ENCODE data around the gene SETDB1. TPM values are rescaled to one million over a fixed set of nuclear protein-coding genes. Genes with fewer than 3 reads are reported as not detected.

Gene SETDB1
- total RNA-seq, 1 experiment from 2014 or later: 66.5 TPM

DNA sequence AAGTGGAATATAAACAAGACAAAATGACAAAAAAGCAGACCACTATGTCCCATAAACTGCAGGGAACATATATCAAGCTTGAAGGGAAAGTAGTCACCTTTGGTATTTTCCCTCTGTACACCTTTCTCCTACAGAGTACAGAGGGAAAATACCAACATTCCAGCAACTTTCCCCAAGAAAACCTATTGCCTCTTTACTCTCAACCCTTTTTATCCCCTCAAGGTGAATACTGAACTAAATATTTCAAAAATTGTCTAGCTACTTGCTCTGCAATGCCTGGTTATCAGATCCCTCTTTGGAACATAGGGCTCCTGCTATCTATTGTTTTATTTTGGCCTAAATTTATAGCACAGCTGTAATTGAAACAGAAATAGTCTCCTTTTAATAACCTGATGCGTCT lies 23.4 kb upstream of the SETDB1 start:
- CTCF ChIA-PET: interaction anchor here (0.5 kb wide), 1 partner anchor 86 kb away, joined by 6 read pairs; no protein-coding TSS in a partner anchor
- intact Hi-C loops (cut with micrococcal nuclease; ENCODE audit: unreplicated experiment): no loop called here
- DNase-seq (ENCODE audit: low spot score): no peak
- POLR2A ChIA-PET (ENCODE audit: low non-redundant PET): no interaction called here
- no peaks in the 10 kb centered on the region for H3K27me3 ChIP-seq (replicated peaks; ENCODE audit: insufficient read depth, low read depth, low read length, poor library complexity)
- no peak overlapping the region for H3K4me3 ChIP-seq (ENCODE audit: low read depth, low read length, poor library complexity, severe bottlenecking)
- no peaks in the 10 kb centered on the region for H3K4me1 ChIP-seq (ENCODE audit: insufficient read depth, low read length, poor library complexity, severe bottlenecking)
- no peaks in the 10 kb centered on the region for H3K9me3 ChIP-seq (ENCODE audit: low read depth, low read length, poor library complexity, severe bottlenecking)
- BruUV-seq (replicated peaks): no TSS peak
- no peaks in the 10 kb centered on the region for H3K36me3 ChIP-seq (ENCODE audit: insufficient read depth, low read length, poor library complexity, severe bottlenecking)
- H3K27ac ChIP-seq (ENCODE audit: low read depth, low read length, poor library complexity, severe bottlenecking): no peak overlapping the region
- TF ChIP-seq CTCF (conservative IDR thresholded peaks at IDR 0.05; ENCODE audit: low read depth, low read length) (no peak), EZH2 (IDR thresholded peaks at IDR 0.05; ENCODE audit: borderline replicate concordance, low read depth, low read length, poor library complexity, severe bottlenecking) (no peak)

- DNase-seq (ENCODE audit: low spot score): no peak
- no peak for TF ChIP-seq CTCF (conservative IDR thresholded peaks at IDR 0.05; ENCODE audit: low read depth, low read length)
- no peak for TF ChIP-seq EZH2 (IDR thresholded peaks at IDR 0.05; ENCODE audit: borderline replicate concordance, low read depth, low read length, poor library complexity, severe bottlenecking)
- Histone ChIP-seq H3K36me3 (ENCODE audit: insufficient read depth, low read length, poor library complexity, severe bottlenecking) (no peaks in the 10 kb centered on the region), H3K9me3 (ENCODE audit: low read depth, low read length, poor library complexity, severe bottlenecking) (no peaks in the 10 kb centered on the region), H3K27ac (ENCODE audit: low read depth, low read length, poor library complexity, severe bottlenecking) (no peak overlapping the region), H3K27me3 (replicated peaks; ENCODE audit: insufficient read depth, low read depth, low read length, poor library complexity) (no peaks in the 10 kb centered on the region), H3K4me1 (ENCODE audit: insufficient read depth, low read length, poor library complexity, severe bottlenecking) (no peaks in the 10 kb centered on the region), H3K4me3 (ENCODE audit: low read depth, low read length, poor library complexity, severe bottlenecking) (no peak overlapping the region)
- BruUV-seq (replicated peaks): no TSS peak
- POLR2A ChIA-PET (ENCODE audit: low non-redundant PET): no interaction called here
- CTCF ChIA-PET: no interaction called here
- intact Hi-C loops (cut with micrococcal nuclease; ENCODE audit: unreplicated experiment): no loop called here
Measured at GRCh38 chr1:150905301-150905700, 20.9 kb upstream of the SETDB1 start.

DNA sequence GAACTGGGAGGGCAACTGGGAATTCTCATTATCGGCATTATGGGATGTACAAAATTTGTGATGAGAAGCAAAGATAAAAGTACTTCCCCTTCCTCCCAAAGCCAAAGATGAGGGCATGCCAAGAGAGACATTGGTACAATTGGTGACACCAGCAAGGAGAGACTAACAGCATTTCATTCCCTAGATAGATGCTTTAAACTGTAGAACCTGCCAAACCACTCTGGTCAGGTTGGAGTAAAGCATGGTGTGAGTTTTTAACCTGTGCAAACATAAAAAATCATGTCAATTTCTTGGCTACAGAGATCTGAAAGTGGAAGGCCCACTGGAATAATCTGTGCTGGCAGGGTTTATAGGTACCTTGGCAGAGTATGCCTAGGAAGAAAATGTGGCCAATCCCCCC lies 19.8 kb upstream of the SETDB1 start:
- Histone ChIP-seq H3K27ac (ENCODE audit: low read depth, low read length, poor library complexity, severe bottlenecking) (no peak overlapping the region), H3K27me3 (replicated peaks; ENCODE audit: insufficient read depth, low read depth, low read length, poor library complexity) (no peaks in the 10 kb centered on the region), H3K36me3 (ENCODE audit: insufficient read depth, low read length, poor library complexity, severe bottlenecking) (no peaks in the 10 kb centered on the region), H3K4me1 (ENCODE audit: insufficient read depth, low read length, poor library complexity, severe bottlenecking) (no peaks in the 10 kb centered on the region), H3K9me3 (ENCODE audit: low read depth, low read length, poor library complexity, severe bottlenecking) (no peaks in the 10 kb centered on the region), H3K4me3 (ENCODE audit: low read depth, low read length, poor library complexity, severe bottlenecking) (no peak overlapping the region)
- TF ChIP-seq EZH2 (IDR thresholded peaks at IDR 0.05; ENCODE audit: borderline replicate concordance, low read depth, low read length, poor library complexity, severe bottlenecking) (no peak), CTCF (conservative IDR thresholded peaks at IDR 0.05; ENCODE audit: low read depth, low read length) (no peak)
- ChIA-PET CTCF (no interaction called here), POLR2A (ENCODE audit: low non-redundant PET) (no interaction called here)
- no TSS peak for BruUV-seq (replicated peaks)
- no peak for DNase-seq (ENCODE audit: low spot score)
- intact Hi-C loops (cut with micrococcal nuclease; ENCODE audit: unreplicated experiment): no loop called here

Measured in A673 (cell line).